Activated T-helper 1 cell treated with anti-CD3 and anti-CD28 coated beads, Interleukin-12 subunit alpha, Interleukin-12 subunit beta, Interleukin-2, Interleukin-4 antibody, amounts not matched to agents 30 ng/mL and 10 ng/mL and 1 ng/mL, durations not matched to agents 14 hours and 24 hours and 36 hours (primary cell): ENCODE data around the gene MBD2. TPM values are rescaled to one million over a fixed set of nuclear protein-coding genes. Genes with fewer than 3 reads are reported as not detected.
"Not testable (repeated sequence)": the region's sequence is repeated elsewhere in the genome, so short reads cannot be mapped to it uniquely, and the experiment has no call there.

Source experiments
- DNase-seq: peaks from one replicate; pipeline ENCODE4 v3.0.0; 2021; ENCODE audit warnings: low spot score
- H3K27ac Mint-ChIP-seq: one replicate; pipeline ENCODE4 v1.8.0; 2021; ENCODE audit warnings: mild to moderate bottlenecking, mixed read lengths
- H3K27me3 Mint-ChIP-seq: one replicate; pipeline ENCODE4 v1.8.0; 2022; ENCODE audit warnings: mild to moderate bottlenecking, moderate library complexity, mixed read lengths; ENCODE audit not compliant: insufficient read depth
- H3K36me3 Mint-ChIP-seq: one replicate; pipeline ENCODE4 v1.8.0; 2021; ENCODE audit warnings: low read depth, mixed read lengths
- H3K4me1 Mint-ChIP-seq: one replicate; pipeline ENCODE4 v1.8.0; 2021; ENCODE audit warnings: low read depth, mixed read lengths
- H3K4me3 Mint-ChIP-seq: one replicate; pipeline ENCODE4 v1.8.0; 2021; ENCODE audit warnings: mild to moderate bottlenecking, moderate library complexity, mixed read lengths
- H3K9me3 Mint-ChIP-seq: one replicate; pipeline ENCODE4 v1.8.0; 2021; ENCODE audit warnings: mixed read lengths
- intact Hi-C: fragments of 100-400 bp; cut with micrococcal nuclease; formaldehyde crosslinking; loops from one replicate; pipeline ENCODE4 v1.15.1; 2024
- total RNA-seq: library from RNA; stranded (reverse); gene quantifications from 2 replicates; pipeline ENCODE4 v1.2.3, GENCODE V29; 2022

The MBD2 gene
- total RNA-seq, 1 donor from 2014 or later: 223 TPM

DNA sequence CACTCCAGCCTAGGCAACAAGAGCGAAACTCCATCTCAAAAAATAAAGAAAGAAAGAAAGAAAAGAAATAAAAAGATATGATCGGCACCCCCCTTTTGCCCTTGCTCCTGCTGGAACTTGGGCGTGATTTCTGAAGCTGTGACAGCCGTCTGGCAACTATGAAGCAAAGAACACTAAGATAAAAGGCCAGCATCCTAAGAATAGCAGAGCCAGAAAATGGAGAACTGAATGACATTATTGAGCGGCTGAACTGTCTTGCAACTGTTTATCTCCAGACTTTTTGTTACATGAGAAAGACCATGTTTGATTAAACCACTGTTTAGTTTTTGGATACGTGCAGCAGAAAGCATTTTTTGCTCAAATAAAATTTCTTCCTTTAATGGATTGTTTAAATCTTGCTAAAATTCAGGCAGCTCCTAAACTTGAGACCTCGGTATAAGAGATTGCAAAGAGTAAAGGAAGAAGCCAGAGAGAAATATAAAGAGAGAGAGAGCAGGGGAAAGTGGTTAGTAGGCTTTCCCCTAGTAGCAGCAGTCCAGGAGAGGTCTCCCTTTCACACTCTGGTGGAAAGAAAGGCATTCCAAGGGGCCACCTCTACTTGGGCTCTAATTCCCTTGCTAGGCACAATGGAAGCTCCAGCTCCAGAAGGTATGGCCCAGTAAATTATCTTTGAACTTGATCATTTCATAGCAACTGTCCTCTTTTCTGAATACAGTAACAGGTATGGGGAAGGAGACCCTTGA, 8.2 kb upstream of the MBD2 start:
- Mint-ChIP-seq H3K36me3 (no peaks in the 10 kb centered on the region), H3K4me1 (peaks cover 21% of the 10 kb centered on the region), H3K27ac (no peak overlapping the region), H3K9me3 (no peaks in the 10 kb centered on the region), H3K27me3 (no peaks in the 10 kb centered on the region), H3K4me3 (no peak overlapping the region)
- DNase-seq: no peak
- intact Hi-C loops: no loop called here

- no peak for DNase-seq
- intact Hi-C loops: no loop called here
- no peaks in the 10 kb centered on the region for H3K27me3 Mint-ChIP-seq
- no peak overlapping the region for H3K4me3 Mint-ChIP-seq
- no peaks in the 10 kb centered on the region for H3K9me3 Mint-ChIP-seq
- H3K36me3 Mint-ChIP-seq: no peaks in the 10 kb centered on the region
- H3K27ac Mint-ChIP-seq: peak overlapping the region; percentile 64
- H3K4me1 Mint-ChIP-seq: peaks cover 17% of the 10 kb centered on the region
These were observed 5.1 kb upstream of the MBD2 start for GRCh38 chr18:54229421-54230059.

GRCh38 chr18:54228364-54228763, 3.9 kb upstream of the MBD2 start:
- Mint-ChIP-seq H3K27ac (no peak overlapping the region), H3K36me3 (peaks cover 3% of the 10 kb centered on the region), H3K9me3 (no peaks in the 10 kb centered on the region), H3K27me3 (no peaks in the 10 kb centered on the region), H3K4me3 (no peak overlapping the region), H3K4me1 (peaks cover 14% of the 10 kb centered on the region)
- DNase-seq: no peak
- intact Hi-C loops: no loop called here

- no peaks in the 10 kb centered on the region for H3K27me3 Mint-ChIP-seq
- H3K27ac Mint-ChIP-seq: peak overlapping the region; percentile 98
These were observed 764 bp downstream of the MBD2 start for GRCh38 chr18:54223568-54224241.

GRCh38 chr18:54222922-54223567, 1.4 kb downstream of the MBD2 start:
- peaks cover 30% of the 10 kb centered on the region for H3K36me3 Mint-ChIP-seq
- no peaks in the 10 kb centered on the region for H3K27me3 Mint-ChIP-seq
- peak; percentile 37 for DNase-seq
- intact Hi-C loops: loop anchor here (1.0 kb wide), 3 partner anchors 41 to 108 kb away; no protein-coding TSS in a partner anchor
- peak overlapping the region; percentile 98 for H3K27ac Mint-ChIP-seq
- H3K9me3 Mint-ChIP-seq: no peaks in the 10 kb centered on the region
- peaks cover 48% of the 10 kb centered on the region for H3K4me1 Mint-ChIP-seq
- peak overlapping the region; percentile 98 for H3K4me3 Mint-ChIP-seq

More at GRCh38 chr18:54223568-54224241, 764 bp downstream of the MBD2 start:
- Mint-ChIP-seq H3K36me3 (peaks cover 30% of the 10 kb centered on the region), H3K4me3 (peak overlapping the region; percentile 98), H3K4me1 (peaks cover 44% of the 10 kb centered on the region), H3K9me3 (no peaks in the 10 kb centered on the region)
- DNase-seq: peak; percentile 12
- intact Hi-C loops: loop anchor here (1.0 kb wide), 10 partner anchors 13 to 169 kb away; partner anchors contain the start of genes C18orf54, POLI and STARD6

- Mint-ChIP-seq H3K27ac (no peak overlapping the region), H3K4me1 (peaks cover 63% of the 10 kb centered on the region), H3K36me3 (peaks cover 30% of the 10 kb centered on the region), H3K4me3 (peak overlapping the region; percentile 45), H3K27me3 (no peaks in the 10 kb centered on the region), H3K9me3 (no peaks in the 10 kb centered on the region)
- DNase-seq: no peak
- intact Hi-C loops: no loop called here
These were observed 4.1 kb downstream of the MBD2 start for GRCh38 chr18:54220406-54220805.

- H3K9me3 Mint-ChIP-seq, DNase-seq, H3K27me3 Mint-ChIP-seq, H3K27ac Mint-ChIP-seq, H3K4me3 Mint-ChIP-seq: not testable (repeated sequence)
- H3K4me1 Mint-ChIP-seq: peaks cover 75% of the 10 kb centered on the region
- peaks cover 34% of the 10 kb centered on the region for H3K36me3 Mint-ChIP-seq
- intact Hi-C loops: loop anchor here (1.0 to 10.0 kb wide), 2 partner anchors 9 to 284 kb away; no protein-coding TSS in a partner anchor
These were observed 5.7 kb downstream of the MBD2 start for GRCh38 chr18:54218803-54219202.

GRCh38 chr18:54218299-54218698, 6.2 kb downstream of the MBD2 start:
- Mint-ChIP-seq H3K4me1 (peaks cover 80% of the 10 kb centered on the region), H3K27ac (no peak overlapping the region), H3K9me3 (no peaks in the 10 kb centered on the region), H3K36me3 (peaks cover 33% of the 10 kb centered on the region), H3K4me3 (no peak overlapping the region), H3K27me3 (no peaks in the 10 kb centered on the region)
- DNase-seq: no peak
- intact Hi-C loops: loop anchor here (1.0 to 10.0 kb wide), 2 partner anchors 8 to 283 kb away; no protein-coding TSS in a partner anchor

DNA sequence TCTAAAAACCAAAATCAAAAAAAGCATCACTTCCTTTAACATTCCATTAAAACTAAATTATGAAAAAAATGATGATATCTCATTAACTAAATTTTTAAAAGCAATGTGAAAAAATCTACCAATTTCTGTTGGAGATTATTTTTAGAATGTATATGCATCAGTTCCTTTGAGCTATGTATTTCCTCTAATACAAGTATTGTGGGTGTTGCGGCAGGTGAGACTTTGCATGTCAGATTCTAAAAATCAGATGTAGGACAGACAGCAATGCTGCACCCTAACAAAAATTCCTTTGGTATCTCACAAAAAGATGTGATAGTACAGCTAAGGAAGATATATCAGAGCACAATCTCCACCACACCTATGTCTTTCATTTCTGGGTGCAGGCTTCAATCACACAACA, 6.8 kb downstream of the MBD2 start:
- no peak overlapping the region for H3K27ac Mint-ChIP-seq
- H3K36me3 Mint-ChIP-seq: peaks cover 32% of the 10 kb centered on the region
- no peak for DNase-seq
- no peaks in the 10 kb centered on the region for H3K9me3 Mint-ChIP-seq
- intact Hi-C loops: loop anchor here (1.0 to 10.0 kb wide), 2 partner anchors 7 to 283 kb away; no protein-coding TSS in a partner anchor
- no peaks in the 10 kb centered on the region for H3K27me3 Mint-ChIP-seq
- peaks cover 75% of the 10 kb centered on the region for H3K4me1 Mint-ChIP-seq
- H3K4me3 Mint-ChIP-seq: no peak overlapping the region

- DNase-seq: no peak
- intact Hi-C loops: loop anchor here (10.0 kb wide), 1 partner anchor 280 kb away; no protein-coding TSS in a partner anchor
- Mint-ChIP-seq H3K36me3 (peaks cover 21% of the 10 kb centered on the region), H3K9me3 (no peaks in the 10 kb centered on the region), H3K4me1 (peaks cover 75% of the 10 kb centered on the region), H3K27me3 (no peaks in the 10 kb centered on the region), H3K27ac (peak overlapping the region; percentile 65), H3K4me3 (no peak overlapping the region)
These were observed 9.4 kb downstream of the MBD2 start for GRCh38 chr18:54215069-54215468.

DNA sequence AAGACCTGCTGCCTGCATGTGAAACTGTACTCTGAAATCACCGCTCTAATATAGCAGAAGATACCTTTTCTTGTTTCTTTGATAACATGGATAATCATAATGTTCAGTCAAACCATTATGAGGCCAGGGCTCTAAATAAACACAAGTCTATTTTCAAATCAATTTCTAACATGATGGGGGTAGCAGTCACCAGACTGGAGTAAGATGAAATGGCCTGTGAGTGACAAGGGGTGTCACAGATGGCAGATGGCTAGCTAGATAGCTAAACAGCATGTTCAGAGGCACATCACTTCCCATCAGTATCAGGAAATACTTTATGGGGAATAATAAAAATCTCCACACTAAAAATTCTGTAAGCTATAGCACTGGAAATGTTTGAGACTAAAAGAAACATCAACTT, 14.0 kb downstream of the MBD2 start:
- no peak overlapping the region for H3K4me3 Mint-ChIP-seq
- no peaks in the 10 kb centered on the region for H3K27me3 Mint-ChIP-seq
- no peak for DNase-seq
- H3K9me3 Mint-ChIP-seq: no peaks in the 10 kb centered on the region
- peaks cover 72% of the 10 kb centered on the region for H3K4me1 Mint-ChIP-seq
- intact Hi-C loops: loop anchor here (1.0 to 10.0 kb wide), 8 partner anchors 8 to 276 kb away; partner anchors contain the start of gene MBD2
- peak overlapping the region; percentile 51 for H3K27ac Mint-ChIP-seq
- peaks cover 22% of the 10 kb centered on the region for H3K36me3 Mint-ChIP-seq

DNA sequence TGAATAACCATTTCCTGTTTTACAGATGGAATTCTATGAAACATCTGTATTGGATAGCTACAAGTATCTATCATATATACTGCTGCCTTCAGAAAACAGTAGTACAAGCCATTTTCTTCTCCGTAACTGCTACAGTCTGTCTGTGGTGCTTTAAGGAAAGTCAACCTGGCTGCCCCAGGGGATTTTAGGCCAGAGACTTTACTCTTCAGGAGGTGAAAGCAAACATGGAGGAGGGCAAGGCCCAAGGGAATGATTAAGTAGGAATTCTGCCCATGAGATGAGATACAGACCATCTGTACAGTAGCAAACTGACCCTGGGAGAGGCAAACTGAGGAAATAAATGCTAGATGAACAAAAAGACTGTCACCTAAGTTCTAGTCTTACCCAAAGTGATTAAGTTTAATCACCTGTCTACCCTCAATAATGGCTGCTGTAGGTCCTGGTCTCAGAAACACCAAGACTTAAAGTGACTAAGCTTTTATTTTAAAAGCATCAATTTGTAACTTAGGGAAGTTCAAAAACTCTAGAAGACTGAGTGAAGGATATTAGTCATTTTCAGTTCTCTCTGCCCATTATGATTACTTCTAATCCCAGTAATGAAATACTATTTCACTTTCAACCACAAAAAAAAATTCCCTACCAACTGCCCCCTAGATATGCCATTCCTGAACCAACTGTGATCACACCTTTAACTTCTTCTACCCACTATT, 14.8 kb downstream of the MBD2 start:
- intact Hi-C loops: loop anchor here (1.0 to 10.0 kb wide), 10 partner anchors 9 to 275 kb away; partner anchors contain the start of gene MBD2
- Mint-ChIP-seq H3K4me3 (peak overlapping the region; percentile 5), H3K27ac (peak overlapping the region; percentile 85), H3K4me1 (peaks cover 70% of the 10 kb centered on the region), H3K27me3 (no peaks in the 10 kb centered on the region), H3K9me3 (no peaks in the 10 kb centered on the region), H3K36me3 (peaks cover 21% of the 10 kb centered on the region)
- no peak for DNase-seq
